ENCODE data around the gene CAMKV. TPM values are rescaled to one million over a fixed set of nuclear protein-coding genes. Genes with fewer than 3 reads are reported as not detected.

Gene CAMKV
- total and polyA plus RNA-seq, 8 donors, result 0.19 to 0.42 (median 0.22) TPM; not detected in 5

- Histone ChIP-seq H3K4me1 (no peaks in the 10 kb centered on the region), H3K4me3 (no peak overlapping the region), H3K9me3 (no peaks in the 10 kb centered on the region), H3K36me3 (no peaks in the 10 kb centered on the region), H3K27me3 (no peaks in the 10 kb centered on the region), H3K27ac (no peak overlapping the region)
- WGBS, 2 donors, result 81 to 95% methylated on average over 3 of the region's 3 CpGs
- intact Hi-C loops (cut with DNase I), result loop anchor here in 2 of 3 donors (5.0 to 10.0 kb wide), 3 partner anchors 36 to 141 kb away; no protein-coding TSS in a partner anchor
- TF ChIP-seq, protein P1, sequence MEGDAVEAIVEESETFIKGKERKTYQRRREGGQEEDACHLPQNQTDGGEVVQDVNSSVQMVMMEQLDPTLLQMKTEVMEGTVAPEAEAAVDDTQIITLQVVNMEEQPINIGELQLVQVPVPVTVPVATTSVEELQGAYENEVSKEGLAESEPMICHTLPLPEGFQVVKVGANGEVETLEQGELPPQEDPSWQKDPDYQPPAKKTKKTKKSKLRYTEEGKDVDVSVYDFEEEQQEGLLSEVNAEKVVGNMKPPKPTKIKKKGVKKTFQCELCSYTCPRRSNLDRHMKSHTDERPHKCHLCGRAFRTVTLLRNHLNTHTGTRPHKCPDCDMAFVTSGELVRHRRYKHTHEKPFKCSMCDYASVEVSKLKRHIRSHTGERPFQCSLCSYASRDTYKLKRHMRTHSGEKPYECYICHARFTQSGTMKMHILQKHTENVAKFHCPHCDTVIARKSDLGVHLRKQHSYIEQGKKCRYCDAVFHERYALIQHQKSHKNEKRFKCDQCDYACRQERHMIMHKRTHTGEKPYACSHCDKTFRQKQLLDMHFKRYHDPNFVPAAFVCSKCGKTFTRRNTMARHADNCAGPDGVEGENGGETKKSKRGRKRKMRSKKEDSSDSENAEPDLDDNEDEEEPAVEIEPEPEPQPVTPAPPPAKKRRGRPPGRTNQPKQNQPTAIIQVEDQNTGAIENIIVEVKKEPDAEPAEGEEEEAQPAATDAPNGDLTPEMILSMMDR (IDR thresholded peaks at IDR 0.05), result no peak
- FAIRE-seq (no peak), ATAC-seq (no peak), DNase-seq (no peak)
These were observed 26.7 kb downstream of the CAMKV start for GRCh38 chr3:49842843-49843517.

GRCh38 chr3:49841806-49842205 is 27.9 kb downstream of the CAMKV start:
- ATAC-seq (no peak), DNase-seq (no peak), FAIRE-seq (no peak)
- H3K27me3 ChIP-seq, result no peaks in the 10 kb centered on the region
- no peaks in the 10 kb centered on the region for H3K9me3 ChIP-seq
- H3K27ac ChIP-seq, result no peak overlapping the region
- H3K4me1 ChIP-seq, result no peaks in the 10 kb centered on the region
- WGBS, 2 donors, result 95 to 96% methylated on average over 7 of the region's 7 CpGs
- no peaks in the 10 kb centered on the region for H3K36me3 ChIP-seq
- TF ChIP-seq, protein P1 (IDR thresholded peaks at IDR 0.05), result no peak
- intact Hi-C loops (cut with DNase I), result loop anchor here in 2 of 3 donors (5.0 to 10.0 kb wide), 3 partner anchors 35 to 140 kb away; no protein-coding TSS in a partner anchor
- H3K4me3 ChIP-seq, result no peak overlapping the region

GRCh38 chr3:49841126-49841696 is 28.5 kb downstream of the CAMKV start:
- Histone ChIP-seq H3K27me3 (no peaks in the 10 kb centered on the region), H3K4me3 (no peak overlapping the region), H3K9me3 (no peaks in the 10 kb centered on the region), H3K27ac (no peak overlapping the region), H3K36me3 (no peaks in the 10 kb centered on the region), H3K4me1 (no peaks in the 10 kb centered on the region)
- TF ChIP-seq, protein P1 (IDR thresholded peaks at IDR 0.05), result no peak
- intact Hi-C loops (cut with DNase I), result loop anchor here in 2 of 3 donors (5.0 to 10.0 kb wide), 3 partner anchors 34 to 139 kb away; no protein-coding TSS in a partner anchor
- ATAC-seq, result no peak
- no peak for FAIRE-seq
- DNase-seq, result no peak

- Histone ChIP-seq H3K4me1 (no peaks in the 10 kb centered on the region), H3K27me3 (no peaks in the 10 kb centered on the region), H3K4me3 (no peak overlapping the region), H3K27ac (no peak overlapping the region), H3K36me3 (no peaks in the 10 kb centered on the region), H3K9me3 (no peaks in the 10 kb centered on the region)
- WGBS, 2 donors, result 75 to 82% methylated on average over 2 of the region's 2 CpGs
- intact Hi-C loops (cut with DNase I), result loop anchor here in 2 of 3 donors (5.0 to 10.0 kb wide), 3 partner anchors 33 to 138 kb away; no protein-coding TSS in a partner anchor
- FAIRE-seq (no peak), DNase-seq (no peak), ATAC-seq (no peak)
- TF ChIP-seq, protein P1 (IDR thresholded peaks at IDR 0.05), result no peak
These were observed 29.3 kb downstream of the CAMKV start for GRCh38 chr3:49840388-49840787.
